Ishikawa (cell line): ENCODE data around the gene GALNT11.

Experiments used
- CEBPB ChIP-seq: IDR thresholded peaks from 2 replicates; pipeline ENCODE4 v1.6.1; 2012
- CREB1 ChIP-seq: IDR thresholded peaks from 2 replicates; pipeline ENCODE4 v1.6.1; 2012; ENCODE audit warnings: low read depth
- EGR1 ChIP-seq: IDR thresholded peaks from 2 replicates; pipeline ENCODE4 v1.6.1; 2012
- EP300 ChIP-seq: IDR thresholded peaks from 2 replicates; pipeline ENCODE4 v1.6.1; 2012; ENCODE audit warnings: borderline replicate concordance
- FOXM1 ChIP-seq: IDR thresholded peaks from 2 replicates; pipeline ENCODE4 v1.6.1; 2012; ENCODE audit warnings: low read depth, borderline replicate concordance
- NFIC ChIP-seq: IDR thresholded peaks from 2 replicates; pipeline ENCODE4 v1.6.1; 2012
- RAD21 ChIP-seq: IDR thresholded peaks from 2 replicates; pipeline ENCODE4 v1.6.1; 2012; ENCODE audit warnings: low read depth
- TAF1 ChIP-seq: IDR thresholded peaks from 2 replicates; pipeline ENCODE4 v1.6.1; 2012; ENCODE audit warnings: low read depth, mild to moderate bottlenecking
- TCF12 ChIP-seq: IDR thresholded peaks from 2 replicates; pipeline ENCODE4 v1.6.1; 2012; ENCODE audit warnings: low read depth
- YY1 ChIP-seq: IDR thresholded peaks from 2 replicates; pipeline ENCODE4 v1.6.1; 2012; ENCODE audit warnings: low read depth
- TF ChIP-seq, protein P1 (sequence below): IDR thresholded peaks from 2 replicates; pipeline ENCODE4 v1.6.1; 2012; ENCODE audit warnings: low read depth, mild to moderate bottlenecking
- TF ChIP-seq, protein P2 (sequence below): IDR thresholded peaks from 2 replicates; pipeline ENCODE4 v1.6.1; 2012
- TF ChIP-seq, protein P3 (sequence below): IDR thresholded peaks from 2 replicates; pipeline ENCODE4 v1.6.1; 2012

DNA sequence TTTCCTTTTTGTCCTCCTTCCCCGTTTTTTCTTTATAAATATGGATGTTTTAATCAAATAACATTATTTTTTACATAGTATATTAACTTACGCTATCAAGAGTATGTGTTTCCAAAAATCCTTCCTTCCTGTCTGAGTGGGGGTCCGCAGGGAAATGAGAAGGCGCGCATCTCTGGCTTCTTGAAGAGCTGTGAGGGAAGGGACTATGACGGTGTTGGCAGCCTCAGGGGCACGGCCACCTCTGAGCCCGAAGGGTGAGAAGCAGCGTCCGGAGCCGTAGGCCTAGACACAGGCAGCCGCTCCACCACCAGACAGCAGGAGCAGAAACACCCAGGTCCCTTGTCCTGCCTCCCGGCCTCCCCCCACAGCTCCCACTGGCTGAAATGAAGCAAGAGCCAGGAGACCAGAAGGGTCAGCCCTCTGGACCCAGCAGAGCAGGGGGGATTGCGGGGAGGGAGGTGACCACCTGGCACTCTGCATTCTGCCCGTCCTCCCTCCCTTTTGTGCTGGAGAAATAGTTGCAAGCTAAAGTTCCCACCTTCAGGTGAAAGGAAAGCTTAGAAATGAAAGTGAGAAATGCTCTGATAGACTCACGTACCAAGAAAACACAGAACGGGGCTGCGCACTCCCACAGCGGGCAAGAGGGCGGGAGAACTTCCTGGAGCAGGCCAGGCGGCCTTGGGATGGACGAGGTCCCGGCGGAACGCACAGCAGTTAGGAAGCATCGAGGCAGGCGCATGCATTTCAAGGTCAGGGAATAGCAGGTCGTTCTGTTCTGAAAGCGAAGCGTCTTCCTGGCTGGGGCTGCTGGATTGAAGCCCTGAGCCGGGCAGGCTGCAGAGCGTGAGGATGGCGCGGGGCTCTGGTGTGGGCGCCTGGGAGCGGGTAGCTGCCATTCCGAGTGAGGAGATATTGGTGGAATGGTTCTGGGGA lies 105.5 kb downstream of the GALNT11 start:
- TF ChIP-seq, protein P1, sequence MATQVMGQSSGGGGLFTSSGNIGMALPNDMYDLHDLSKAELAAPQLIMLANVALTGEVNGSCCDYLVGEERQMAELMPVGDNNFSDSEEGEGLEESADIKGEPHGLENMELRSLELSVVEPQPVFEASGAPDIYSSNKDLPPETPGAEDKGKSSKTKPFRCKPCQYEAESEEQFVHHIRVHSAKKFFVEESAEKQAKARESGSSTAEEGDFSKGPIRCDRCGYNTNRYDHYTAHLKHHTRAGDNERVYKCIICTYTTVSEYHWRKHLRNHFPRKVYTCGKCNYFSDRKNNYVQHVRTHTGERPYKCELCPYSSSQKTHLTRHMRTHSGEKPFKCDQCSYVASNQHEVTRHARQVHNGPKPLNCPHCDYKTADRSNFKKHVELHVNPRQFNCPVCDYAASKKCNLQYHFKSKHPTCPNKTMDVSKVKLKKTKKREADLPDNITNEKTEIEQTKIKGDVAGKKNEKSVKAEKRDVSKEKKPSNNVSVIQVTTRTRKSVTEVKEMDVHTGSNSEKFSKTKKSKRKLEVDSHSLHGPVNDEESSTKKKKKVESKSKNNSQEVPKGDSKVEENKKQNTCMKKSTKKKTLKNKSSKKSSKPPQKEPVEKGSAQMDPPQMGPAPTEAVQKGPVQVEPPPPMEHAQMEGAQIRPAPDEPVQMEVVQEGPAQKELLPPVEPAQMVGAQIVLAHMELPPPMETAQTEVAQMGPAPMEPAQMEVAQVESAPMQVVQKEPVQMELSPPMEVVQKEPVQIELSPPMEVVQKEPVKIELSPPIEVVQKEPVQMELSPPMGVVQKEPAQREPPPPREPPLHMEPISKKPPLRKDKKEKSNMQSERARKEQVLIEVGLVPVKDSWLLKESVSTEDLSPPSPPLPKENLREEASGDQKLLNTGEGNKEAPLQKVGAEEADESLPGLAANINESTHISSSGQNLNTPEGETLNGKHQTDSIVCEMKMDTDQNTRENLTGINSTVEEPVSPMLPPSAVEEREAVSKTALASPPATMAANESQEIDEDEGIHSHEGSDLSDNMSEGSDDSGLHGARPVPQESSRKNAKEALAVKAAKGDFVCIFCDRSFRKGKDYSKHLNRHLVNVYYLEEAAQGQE = no peak
- TF ChIP-seq YY1 (no peak), EGR1 (no peak), NFIC (no peak), EP300 (no peak), CEBPB (no peak), FOXM1 (no peak), RAD21 (no peak), TAF1 (no peak), TCF12 (no peak), CREB1 (no peak)
- TF ChIP-seq, protein P2, sequence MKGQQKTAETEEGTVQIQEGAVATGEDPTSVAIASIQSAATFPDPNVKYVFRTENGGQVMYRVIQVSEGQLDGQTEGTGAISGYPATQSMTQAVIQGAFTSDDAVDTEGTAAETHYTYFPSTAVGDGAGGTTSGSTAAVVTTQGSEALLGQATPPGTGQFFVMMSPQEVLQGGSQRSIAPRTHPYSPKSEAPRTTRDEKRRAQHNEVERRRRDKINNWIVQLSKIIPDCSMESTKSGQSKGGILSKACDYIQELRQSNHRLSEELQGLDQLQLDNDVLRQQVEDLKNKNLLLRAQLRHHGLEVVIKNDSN = no peak
- TF ChIP-seq, protein P3, sequence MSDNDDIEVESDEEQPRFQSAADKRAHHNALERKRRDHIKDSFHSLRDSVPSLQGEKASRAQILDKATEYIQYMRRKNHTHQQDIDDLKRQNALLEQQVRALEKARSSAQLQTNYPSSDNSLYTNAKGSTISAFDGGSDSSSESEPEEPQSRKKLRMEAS = no peak
